ENCODE measurements around the gene M1AP.

The M1AP gene

GRCh38 chr2:74648009-74648443 is at the start of gene M1AP:
TSS of gene M1AP (minus strand) at chr2:74648330. CDS start at chr2:74640275, 8,055 bp downstream.
- peak; percentile 18 for DNase-seq

GRCh38 chr2:74696829-74697228 is 48.7 kb upstream of the M1AP start:
- DNase-seq = no peak

- DNase-seq = no peak
Measured at GRCh38 chr2:74695663-74696062, 47.5 kb upstream of the M1AP start.

GRCh38 chr2:74694281-74694680 is 46.2 kb upstream of the M1AP start:
- no peak for DNase-seq

- no peak for DNase-seq
Measured at GRCh38 chr2:74693668-74694067, 45.5 kb upstream of the M1AP start.

GRCh38 chr2:74693213-74693612 is 45.1 kb upstream of the M1AP start:
- no peak for DNase-seq

GRCh38 chr2:74691929-74692328 is 43.8 kb upstream of the M1AP start:
- no peak for DNase-seq

- DNase-seq = peak; percentile 15
Measured at GRCh38 chr2:74690571-74690970, 42.4 kb upstream of the M1AP start.

GRCh38 chr2:74689671-74690070 is 41.5 kb upstream of the M1AP start:
- DNase-seq = no peak

- no peak for DNase-seq
Measured at GRCh38 chr2:74688881-74689280, 40.8 kb upstream of the M1AP start.

- DNase-seq = no peak
Measured at GRCh38 chr2:74685408-74685807, 37.3 kb upstream of the M1AP start.

- DNase-seq = no peak
Measured at GRCh38 chr2:74682501-74682900, 34.4 kb upstream of the M1AP start.

GRCh38 chr2:74679615-74680014 is 31.5 kb upstream of the M1AP start:
- DNase-seq = no peak

GRCh38 chr2:74676331-74676730 is 28.2 kb upstream of the M1AP start:
- DNase-seq = no peak

- no peak for DNase-seq
Measured at GRCh38 chr2:74675090-74675489, 27.0 kb upstream of the M1AP start.

GRCh38 chr2:74673826-74674528 is 25.8 kb upstream of the M1AP start:
- no peak for DNase-seq

- no peak for DNase-seq
Measured at GRCh38 chr2:74671479-74671878, 23.3 kb upstream of the M1AP start.

- DNase-seq = no peak
Measured at GRCh38 chr2:74670263-74670662, 22.1 kb upstream of the M1AP start.

- no peak for DNase-seq
Measured at GRCh38 chr2:74668087-74668486, 20.0 kb upstream of the M1AP start.

- DNase-seq = no peak
Measured at GRCh38 chr2:74659462-74659861, 11.3 kb upstream of the M1AP start.

- DNase-seq = no peak
Measured at GRCh38 chr2:74658516-74658915, 10.4 kb upstream of the M1AP start.

- DNase-seq = no peak
Measured at GRCh38 chr2:74655579-74655978, 7.4 kb upstream of the M1AP start.

GRCh38 chr2:74653985-74654882 is 6.1 kb upstream of the M1AP start, which contains the start of gene SEMA4F:
TSS of gene SEMA4F (plus strand) at chr2:74654247. CDS start at chr2:74654377, 130 bp downstream.
- peak; percentile 96 for DNase-seq

- DNase-seq = no peak
Measured at GRCh38 chr2:74653589-74653984, 5.5 kb upstream of the M1AP start.

Data from CD4-positive, alpha-beta T cell treated with Interleukin-17A for 4 hours (primary cell).